ENCODE results near the gene HSFX4. TPM values are rescaled to one million over a fixed set of nuclear protein-coding genes. Genes with fewer than 3 reads are reported as not detected.
"Not testable (repeated sequence)": the region's sequence is repeated elsewhere in the genome, so short reads cannot be mapped to it uniquely, and the experiment has no call there.

Gene HSFX4
- not detected for total RNA-seq

- WGBS, 2 donors, result no CpG with 5 or more reads among the region's 7 CpGs
- intact Hi-C loops (cut with DNase I; ENCODE audit: low total_unique reads); DNase-seq (ENCODE audit: low spot score in 2 of 2); H3K4me3 ChIP-seq (ENCODE audit: low read depth, poor library complexity, severe bottlenecking): not testable (repeated sequence)
Observed at GRCh38 chrX:149929400-149929799, at the start of gene HSFX4. Gene HSFX4 (plus strand): TSS chrX:149929573. CDS start chrX:149929645, 72 bp downstream.

GRCh38 chrX:149881081-149881711 lies 48.2 kb upstream of the HSFX4 start, which contains the start of gene MAGEA8:
Gene MAGEA8 (plus strand): TSS chrX:149881183. CDS start chrX:149884273, 3,090 bp downstream.
- TF ChIP-seq POLR2A (IDR thresholded peaks at IDR 0.05) (no peak), CTCF (IDR thresholded peaks at IDR 0.05) (no peak)
- no peak within 1 kb of the TSS for H3K4me3 ChIP-seq (ENCODE audit: low read depth, poor library complexity, severe bottlenecking)
- WGBS, 2 donors, result 80 to 94% methylated on average over 2 to 33 of the region's 33 CpGs
- intact Hi-C loops (cut with DNase I; ENCODE audit: low total_unique reads), result no loop called here
- no peak for DNase-seq (ENCODE audit: low spot score in 2 of 2)

GRCh38 chrX:149890828-149891227 lies 38.5 kb upstream of the HSFX4 start:
- intact Hi-C loops (cut with DNase I; ENCODE audit: low total_unique reads); H3K4me3 ChIP-seq (ENCODE audit: low read depth, poor library complexity, severe bottlenecking); DNase-seq (ENCODE audit: low spot score in 2 of 2): not testable (repeated sequence)
- 96 to 98% methylated on average over 2 of the region's 2 CpGs for WGBS, 2 donors

- WGBS, 2 donors, result 45 to 82% methylated on average over 1 of the region's 1 CpG
- no peak overlapping the region for H3K4me3 ChIP-seq (ENCODE audit: low read depth, poor library complexity, severe bottlenecking)
- DNase-seq (ENCODE audit: low spot score in 2 of 2), result no peak
- intact Hi-C loops (cut with DNase I; ENCODE audit: low total_unique reads), result no loop called here
- TF ChIP-seq POLR2A (IDR thresholded peaks at IDR 0.05), result no peak
- TF ChIP-seq CTCF (IDR thresholded peaks at IDR 0.05), result no peak
Observed at GRCh38 chrX:149898554-149898953, 30.8 kb upstream of the HSFX4 start.

GRCh38 chrX:149903889-149904748 lies 25.3 kb upstream of the HSFX4 start:
- intact Hi-C loops (cut with DNase I; ENCODE audit: low total_unique reads), result no loop called here
- TF ChIP-seq POLR2A (IDR thresholded peaks at IDR 0.05), result no peak
- TF ChIP-seq CTCF (IDR thresholded peaks at IDR 0.05), result no peak
- H3K4me3 ChIP-seq (ENCODE audit: low read depth, poor library complexity, severe bottlenecking), result no peak overlapping the region
- no peak for DNase-seq (ENCODE audit: low spot score in 2 of 2)
- 23 to 51% methylated on average over 6 of the region's 6 CpGs for WGBS, 2 donors

- H3K4me3 ChIP-seq (ENCODE audit: low read depth, poor library complexity, severe bottlenecking), result no peak overlapping the region
- 82 to 97% methylated on average over 3 of the region's 3 CpGs for WGBS, 2 donors
- intact Hi-C loops (cut with DNase I; ENCODE audit: low total_unique reads), result no loop called here
- no peak for DNase-seq (ENCODE audit: low spot score in 2 of 2)
- no peak for TF ChIP-seq POLR2A (IDR thresholded peaks at IDR 0.05)
Observed at GRCh38 chrX:149908308-149908707, 21.1 kb upstream of the HSFX4 start.

GRCh38 chrX:149908727-149909126 lies 20.6 kb upstream of the HSFX4 start:
- TF ChIP-seq POLR2A (IDR thresholded peaks at IDR 0.05) (no peak), CTCF (IDR thresholded peaks at IDR 0.05) (no peak)
- no peak overlapping the region for H3K4me3 ChIP-seq (ENCODE audit: low read depth, poor library complexity, severe bottlenecking)
- DNase-seq (ENCODE audit: low spot score in 2 of 2), result no peak
- intact Hi-C loops (cut with DNase I; ENCODE audit: low total_unique reads), result no loop called here
